ENCODE results near the gene SRPK3. TPM values are rescaled to one million over a fixed set of nuclear protein-coding genes. Genes with fewer than 3 reads are reported as not detected.
"Not testable (repeated sequence)": the region's sequence is repeated elsewhere in the genome, so short reads cannot be mapped to it uniquely, and the experiment has no call there.

Gene SRPK3
- total RNA-seq, 2 donors from 2014 or later, result not detected

- no peaks in the 10 kb centered on the region for H3K36me3 Mint-ChIP-seq (ENCODE audit: low read depth)
- no peaks in the 10 kb centered on the region for H3K27me3 Mint-ChIP-seq
- no peaks in the 10 kb centered on the region for H3K9me3 ChIP-seq (ENCODE audit: control insufficient read depth, low read length, poor library complexity, severe bottlenecking)
- H3K4me1 Mint-ChIP-seq, result peaks cover 4% of the 10 kb centered on the region
- no peak for ATAC-seq
- DNase-seq, result no peak
- no peak overlapping the region for H3K27ac Mint-ChIP-seq
- H3K4me3 Mint-ChIP-seq, result no peak overlapping the region
Observed at GRCh38 chrX:153804100-153804595, 23.3 kb downstream of the SRPK3 start.

GRCh38 chrX:153804621-153805020, 23.8 kb downstream of the SRPK3 start:
- Mint-ChIP-seq H3K27ac (no peak overlapping the region), H3K27me3 (no peaks in the 10 kb centered on the region), H3K4me3 (no peak overlapping the region), H3K36me3 (ENCODE audit: low read depth) (no peaks in the 10 kb centered on the region), H3K4me1 (peaks cover 4% of the 10 kb centered on the region)
- no peak for ATAC-seq
- no peaks in the 10 kb centered on the region for H3K9me3 ChIP-seq (ENCODE audit: control insufficient read depth, low read length, poor library complexity, severe bottlenecking)
- DNase-seq, result no peak

- H3K36me3 Mint-ChIP-seq (ENCODE audit: low read depth), result no peaks in the 10 kb centered on the region
Observed at GRCh38 chrX:153805436-153805835, 24.6 kb downstream of the SRPK3 start.

GRCh38 chrX:153806999-153807575, 26.2 kb downstream of the SRPK3 start:
- Mint-ChIP-seq H3K27me3 (no peaks in the 10 kb centered on the region), H3K4me1 (peaks cover 7% of the 10 kb centered on the region), H3K36me3 (ENCODE audit: low read depth) (no peaks in the 10 kb centered on the region), H3K4me3 (no peak overlapping the region), H3K27ac (no peak overlapping the region)
- ATAC-seq (no peak), DNase-seq (no peak)
- no peaks in the 10 kb centered on the region for H3K9me3 ChIP-seq (ENCODE audit: control insufficient read depth, low read length, poor library complexity, severe bottlenecking)

More at GRCh38 chrX:153805436-153805835, 24.6 kb downstream of the SRPK3 start:
- Mint-ChIP-seq H3K27ac (no peak overlapping the region), H3K4me3 (no peak overlapping the region), H3K4me1 (peaks cover 4% of the 10 kb centered on the region), H3K27me3 (no peaks in the 10 kb centered on the region)
- ATAC-seq (no peak), DNase-seq (no peak)
- H3K9me3 ChIP-seq (ENCODE audit: control insufficient read depth, low read length, poor library complexity, severe bottlenecking), result no peaks in the 10 kb centered on the region

GRCh38 chrX:153807976-153808375, 27.1 kb downstream of the SRPK3 start:
- Mint-ChIP-seq H3K4me3 (no peak overlapping the region), H3K36me3 (ENCODE audit: low read depth) (no peaks in the 10 kb centered on the region), H3K4me1 (peaks cover 6% of the 10 kb centered on the region), H3K27ac (no peak overlapping the region), H3K27me3 (no peaks in the 10 kb centered on the region)
- H3K9me3 ChIP-seq (ENCODE audit: control insufficient read depth, low read length, poor library complexity, severe bottlenecking), result no peaks in the 10 kb centered on the region
- no peak for ATAC-seq
- no peak for DNase-seq

GRCh38 chrX:153812220-153812619, 31.4 kb downstream of the SRPK3 start:
- Mint-ChIP-seq H3K4me1 (peaks cover 22% of the 10 kb centered on the region), H3K36me3 (ENCODE audit: low read depth) (peaks cover 2% of the 10 kb centered on the region), H3K27me3 (no peaks in the 10 kb centered on the region), H3K27ac (no peak overlapping the region), H3K4me3 (no peak overlapping the region)
- no peak for DNase-seq
- no peak for ATAC-seq
- H3K9me3 ChIP-seq (ENCODE audit: control insufficient read depth, low read length, poor library complexity, severe bottlenecking), result no peaks in the 10 kb centered on the region

- Mint-ChIP-seq H3K27me3 (no peaks in the 10 kb centered on the region), H3K27ac (peak overlapping the region; percentile 57), H3K4me1 (peaks cover 20% of the 10 kb centered on the region), H3K4me3 (no peak overlapping the region), H3K36me3 (ENCODE audit: low read depth) (peaks cover 2% of the 10 kb centered on the region)
- ATAC-seq (no peak), DNase-seq (no peak)
- no peaks in the 10 kb centered on the region for H3K9me3 ChIP-seq (ENCODE audit: control insufficient read depth, low read length, poor library complexity, severe bottlenecking)
Observed at GRCh38 chrX:153813161-153813560, 32.3 kb downstream of the SRPK3 start.

GRCh38 chrX:153814591-153815315, 33.9 kb downstream of the SRPK3 start:
- no peaks in the 10 kb centered on the region for H3K9me3 ChIP-seq (ENCODE audit: control insufficient read depth, low read length, poor library complexity, severe bottlenecking)
- H3K36me3 Mint-ChIP-seq (ENCODE audit: low read depth), result peaks cover 2% of the 10 kb centered on the region
- DNase-seq (no peak), ATAC-seq (no peak)
- no peak overlapping the region for H3K4me3 Mint-ChIP-seq
- no peaks in the 10 kb centered on the region for H3K27me3 Mint-ChIP-seq
- H3K27ac Mint-ChIP-seq, result no peak overlapping the region
- H3K4me1 Mint-ChIP-seq, result peaks cover 25% of the 10 kb centered on the region

- no peak for DNase-seq
- ATAC-seq, result peak; percentile 66
- H3K36me3 Mint-ChIP-seq (ENCODE audit: low read depth), result peaks cover 2% of the 10 kb centered on the region
- H3K9me3 ChIP-seq (ENCODE audit: control insufficient read depth, low read length, poor library complexity, severe bottlenecking), result no peaks in the 10 kb centered on the region
- H3K4me1 Mint-ChIP-seq, result peaks cover 27% of the 10 kb centered on the region
- H3K27ac Mint-ChIP-seq, result peak overlapping the region; percentile 65
- no peaks in the 10 kb centered on the region for H3K27me3 Mint-ChIP-seq
- H3K4me3 Mint-ChIP-seq, result peak overlapping the region; percentile 86
Observed at GRCh38 chrX:153816831-153817690, 36.2 kb downstream of the SRPK3 start.

GRCh38 chrX:153818064-153818463, 37.2 kb downstream of the SRPK3 start:
- H3K4me3 Mint-ChIP-seq, result peak overlapping the region; percentile 59
- not testable (repeated sequence) for H3K36me3 Mint-ChIP-seq (ENCODE audit: low read depth); H3K9me3 ChIP-seq (ENCODE audit: control insufficient read depth, low read length, poor library complexity, severe bottlenecking); H3K27ac Mint-ChIP-seq; H3K27me3 Mint-ChIP-seq; ATAC-seq; DNase-seq
- H3K4me1 Mint-ChIP-seq, result peaks cover 32% of the 10 kb centered on the region

- Mint-ChIP-seq H3K27me3 (no peaks in the 10 kb centered on the region), H3K4me3 (peak overlapping the region; percentile 62), H3K4me1 (peaks cover 33% of the 10 kb centered on the region), H3K36me3 (ENCODE audit: low read depth) (no peaks in the 10 kb centered on the region), H3K27ac (no peak overlapping the region)
- DNase-seq (peak; percentile 38 to 62 (median 61)), ATAC-seq (peak; percentile 72)
- H3K9me3 ChIP-seq (ENCODE audit: control insufficient read depth, low read length, poor library complexity, severe bottlenecking), result no peaks in the 10 kb centered on the region
Observed at GRCh38 chrX:153818571-153819383, 37.9 kb downstream of the SRPK3 start.

GRCh38 chrX:153819384-153820040, 38.7 kb downstream of the SRPK3 start:
- Mint-ChIP-seq H3K4me3 (peak overlapping the region; percentile 31), H3K36me3 (ENCODE audit: low read depth) (no peaks in the 10 kb centered on the region), H3K4me1 (peaks cover 33% of the 10 kb centered on the region), H3K27me3 (no peaks in the 10 kb centered on the region), H3K27ac (no peak overlapping the region)
- ATAC-seq (no peak), DNase-seq (no peak)
- no peaks in the 10 kb centered on the region for H3K9me3 ChIP-seq (ENCODE audit: control insufficient read depth, low read length, poor library complexity, severe bottlenecking)
